HFF-Myc (cell line): ENCODE measurements around the gene EVI2B.

Experiments used
- DNase-seq: peaks from one replicate; pipeline ENCODE4 v3.0.0-alpha.2; 2011; ENCODE audit warnings: low read depth; ENCODE audit errors: extremely low read depth
- H3K4me3 ChIP-seq: replicated peaks from 2 replicates; pipeline ENCODE4 v1.5.1; 2011; ENCODE audit warnings: low read depth, mild to moderate bottlenecking, control low read depth, low read length
- CTCF ChIP-seq: IDR thresholded peaks from 2 replicates; pipeline ENCODE4 v1.5.1; 2012; ENCODE audit warnings: mild to moderate bottlenecking, low read depth, low read length, control low read depth; ENCODE audit errors: missing control alignments

EVI2B gene

GRCh38 chr17:31339906-31340661 lies 26.2 kb upstream of the EVI2B start:
- H3K4me3 ChIP-seq = no peak overlapping the region
- no peak for DNase-seq
- TF ChIP-seq CTCF = no peak

GRCh38 chr17:31329221-31329620 lies 15.4 kb upstream of the EVI2B start:
- no peak overlapping the region for H3K4me3 ChIP-seq
- no peak for DNase-seq
- TF ChIP-seq CTCF = no peak

- TF ChIP-seq CTCF = no peak
- DNase-seq = peak; percentile 15
- no peak overlapping the region for H3K4me3 ChIP-seq
Observed at GRCh38 chr17:31328160-31328535, 14.3 kb upstream of the EVI2B start.

- DNase-seq = peak; percentile 50
- TF ChIP-seq CTCF = no peak
- no peak overlapping the region for H3K4me3 ChIP-seq
Observed at GRCh38 chr17:31327534-31328159, 13.8 kb upstream of the EVI2B start.

GRCh38 chr17:31323551-31323950 lies 9.7 kb upstream of the EVI2B start:
- no peak for TF ChIP-seq CTCF
- DNase-seq = no peak
- H3K4me3 ChIP-seq = no peak overlapping the region

- no peak for TF ChIP-seq CTCF
- DNase-seq = no peak
- H3K4me3 ChIP-seq = no peak overlapping the region
Observed at GRCh38 chr17:31321966-31322365, 8.1 kb upstream of the EVI2B start.
